Kidney capillary endothelial cell (primary cell): ENCODE data around the gene RSBN1L.
"Not testable (repeated sequence)": the region's sequence is repeated elsewhere in the genome, so short reads cannot be mapped to it uniquely, and the experiment has no call there.

Source experiments
- DNase-seq: peaks from one replicate; pipeline ENCODE4 v3.0.0-alpha.2; 2018; ENCODE audit warnings: low spot score

RSBN1L gene

DNA sequence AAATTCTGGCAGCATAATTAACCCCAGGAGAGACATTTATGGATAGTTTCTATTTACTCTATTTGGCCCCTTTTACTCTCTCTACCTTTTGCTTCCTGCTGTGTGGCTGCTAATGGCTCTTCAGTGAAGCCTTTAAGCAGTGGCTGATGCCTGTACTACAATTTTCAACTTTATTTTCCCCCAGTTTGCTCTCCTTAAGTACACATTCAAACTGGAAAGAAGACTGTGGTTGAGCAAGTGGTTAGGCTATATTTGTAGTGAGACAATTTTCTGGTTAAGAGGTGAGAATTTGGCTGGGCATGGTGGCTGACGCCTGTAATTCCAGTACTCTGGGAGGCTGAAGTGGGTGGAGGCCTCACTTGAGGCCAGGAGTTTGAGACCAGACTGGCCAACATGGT lies 8.5 kb upstream of the RSBN1L start:
- no peak for DNase-seq

DNA sequence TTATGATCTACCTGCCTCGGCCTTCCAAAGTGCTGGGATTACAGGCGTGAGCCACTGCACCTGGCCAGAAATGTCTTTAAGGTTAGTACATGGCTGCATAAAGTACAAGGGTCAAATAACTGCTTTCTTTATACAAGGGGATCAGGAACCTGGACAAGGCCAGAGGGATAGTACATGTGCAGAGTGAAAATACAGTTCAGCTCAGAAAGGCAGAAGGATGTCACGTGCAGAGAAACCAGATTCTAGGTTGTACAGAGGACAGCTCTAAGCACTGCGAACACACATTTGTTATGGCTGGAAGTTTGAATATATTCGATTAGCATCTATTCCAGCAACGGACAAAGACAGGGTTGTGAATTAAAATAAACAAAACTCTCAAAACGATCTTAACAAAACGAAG lies 6.0 kb upstream of the RSBN1L start:
- no peak for DNase-seq

DNA sequence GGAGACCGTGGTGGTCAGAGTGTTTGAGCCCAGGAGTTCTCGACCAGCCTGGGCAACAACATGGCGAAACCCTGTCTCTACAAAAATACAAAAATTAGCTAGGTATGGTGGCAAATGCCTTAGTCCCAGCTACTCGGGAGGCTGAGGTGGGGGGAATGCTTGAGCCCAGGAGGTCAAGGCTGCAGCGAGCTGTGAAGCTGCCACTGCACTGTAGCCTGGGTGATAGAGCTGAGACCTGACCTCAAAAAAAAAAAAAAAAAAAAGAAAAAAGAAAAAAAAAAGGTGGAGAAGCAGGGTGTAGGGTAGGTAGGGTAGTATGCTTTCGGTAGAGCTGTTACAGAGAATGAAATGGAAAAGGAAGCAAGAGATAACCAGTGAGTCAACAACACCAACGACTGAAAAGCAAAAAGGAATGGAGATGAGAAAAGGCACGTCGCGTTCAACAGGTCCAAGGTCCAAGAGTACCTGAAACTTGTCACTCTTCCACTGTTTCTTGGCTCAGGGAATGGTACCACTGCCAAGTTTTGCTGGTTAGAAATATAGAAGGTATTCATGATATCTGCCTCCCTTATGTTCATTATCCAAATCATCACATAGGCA lies 4.3 kb upstream of the RSBN1L start:
- DNase-seq = no peak

DNA sequence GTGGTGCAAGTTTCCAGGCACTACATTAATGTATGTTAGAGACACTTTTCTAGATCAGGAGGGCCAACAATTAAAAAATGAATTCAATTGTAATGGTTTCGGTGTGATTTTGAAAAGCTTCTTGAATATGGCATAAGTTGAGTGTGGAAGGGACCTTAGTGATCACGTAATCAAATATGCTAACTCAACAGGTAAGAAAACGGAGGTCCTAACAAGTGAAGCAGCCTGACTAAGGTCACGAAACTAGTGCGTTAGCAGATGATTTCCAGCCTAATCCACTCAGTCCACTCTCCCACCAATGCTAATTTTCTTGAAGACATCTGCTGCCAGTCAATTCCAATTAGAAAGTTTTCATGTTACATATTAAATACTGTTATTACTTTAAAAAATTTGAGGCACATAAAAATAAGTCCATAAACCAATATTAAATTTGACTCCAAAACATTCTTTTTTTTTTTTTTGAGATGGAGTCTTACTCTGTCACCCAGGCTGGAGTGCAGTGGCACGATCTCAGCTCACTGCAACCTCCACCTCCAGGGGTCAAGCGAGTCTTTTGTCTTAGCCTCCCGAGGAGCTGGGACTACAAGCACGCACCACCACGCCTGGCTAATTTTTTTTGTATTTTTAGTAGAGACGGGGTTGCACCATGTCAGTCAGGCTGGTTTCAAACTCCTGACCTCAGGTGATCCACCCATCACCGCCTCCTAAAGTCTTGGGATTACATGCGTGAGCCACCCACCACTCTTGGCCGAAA lies 2.3 kb upstream of the RSBN1L start:
- no peak for DNase-seq

DNA sequence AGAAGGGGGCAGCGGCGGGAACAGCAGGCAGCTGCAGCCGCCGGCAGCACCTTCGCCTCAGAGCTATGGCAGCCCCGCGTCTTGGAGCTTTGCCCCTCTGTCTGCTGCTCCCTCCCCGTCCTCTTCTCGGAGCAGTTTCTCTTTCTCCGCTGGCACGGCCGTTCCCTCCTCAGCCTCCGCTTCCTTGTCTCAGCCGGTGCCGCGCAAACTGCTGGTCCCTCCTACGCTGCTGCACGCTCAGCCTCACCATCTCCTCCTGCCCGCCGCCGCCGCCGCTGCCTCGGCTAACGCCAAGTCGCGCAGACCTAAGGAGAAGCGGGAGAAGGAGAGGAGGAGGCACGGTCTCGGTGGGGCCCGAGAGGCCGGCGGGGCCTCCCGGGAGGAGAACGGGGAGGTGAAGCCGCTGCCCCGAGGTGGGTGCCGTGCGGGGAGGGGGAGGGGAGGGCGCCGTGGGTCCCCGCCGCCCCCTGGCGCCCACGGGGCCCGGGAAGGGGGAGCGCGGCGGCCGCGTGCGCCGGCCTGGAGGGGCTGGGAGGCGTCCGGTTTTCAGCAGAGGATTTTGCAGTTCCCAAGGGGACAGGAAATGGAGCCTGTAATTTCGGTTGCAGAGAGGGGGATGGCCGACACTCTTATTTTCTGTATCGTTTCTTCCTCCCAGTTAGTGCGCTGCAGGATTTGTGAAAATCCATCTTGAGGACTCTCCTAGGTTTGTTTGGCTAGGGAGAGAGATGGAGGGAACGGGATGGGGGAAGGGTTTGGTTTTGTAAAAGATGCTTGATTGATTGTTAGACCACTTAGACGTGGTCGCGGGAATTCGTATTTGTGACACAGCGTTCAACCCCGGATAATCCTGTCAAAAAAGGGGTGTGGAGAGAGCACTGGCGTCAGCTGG lies 630 bp downstream of the RSBN1L start:
- peak; percentile 40 for DNase-seq

DNA sequence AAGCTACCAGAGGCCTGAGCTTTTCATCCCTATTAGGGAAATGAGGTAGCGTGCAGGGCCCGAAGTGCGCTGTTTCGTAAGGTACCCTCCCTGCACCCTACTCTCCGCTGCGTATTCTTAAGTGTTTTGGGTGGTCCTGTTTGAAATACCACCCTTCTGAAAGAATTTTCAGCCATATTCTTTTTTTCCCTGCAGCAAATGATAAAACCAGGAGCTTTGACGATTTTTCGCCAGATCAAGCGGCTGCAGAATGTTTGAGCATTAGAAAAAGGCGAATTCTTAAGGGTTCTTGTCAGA lies 1.2 kb downstream of the RSBN1L start:
- peak; percentile 20 for DNase-seq

DNA sequence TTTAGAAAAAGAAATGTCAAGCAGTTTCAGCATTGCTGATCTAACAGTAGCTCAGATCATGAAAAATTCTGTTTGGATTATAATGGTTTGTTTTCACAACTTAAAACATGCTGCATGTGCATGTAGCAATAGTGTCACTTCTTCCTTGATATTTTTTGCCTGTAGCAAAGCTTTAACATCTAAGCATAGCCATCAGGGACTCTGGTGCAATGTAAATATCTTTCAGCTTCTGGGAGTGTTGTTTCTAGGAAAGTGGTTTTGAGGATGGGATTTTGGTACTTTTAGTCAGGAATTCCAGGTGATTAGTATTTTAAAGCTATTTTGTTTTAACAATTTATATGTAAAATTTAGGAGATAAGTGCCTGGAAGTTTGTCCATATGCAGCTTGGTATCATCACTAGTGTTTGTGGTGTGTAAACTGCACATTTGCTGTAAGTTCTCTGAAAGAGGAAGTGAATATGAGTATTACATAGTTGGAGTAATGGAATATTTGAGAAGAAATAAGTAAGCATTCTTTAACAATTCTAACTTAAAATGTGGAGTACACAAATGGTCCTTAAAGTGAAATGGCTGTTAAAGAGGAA lies 1.9 kb downstream of the RSBN1L start:
- peak; percentile 7 for DNase-seq

DNA sequence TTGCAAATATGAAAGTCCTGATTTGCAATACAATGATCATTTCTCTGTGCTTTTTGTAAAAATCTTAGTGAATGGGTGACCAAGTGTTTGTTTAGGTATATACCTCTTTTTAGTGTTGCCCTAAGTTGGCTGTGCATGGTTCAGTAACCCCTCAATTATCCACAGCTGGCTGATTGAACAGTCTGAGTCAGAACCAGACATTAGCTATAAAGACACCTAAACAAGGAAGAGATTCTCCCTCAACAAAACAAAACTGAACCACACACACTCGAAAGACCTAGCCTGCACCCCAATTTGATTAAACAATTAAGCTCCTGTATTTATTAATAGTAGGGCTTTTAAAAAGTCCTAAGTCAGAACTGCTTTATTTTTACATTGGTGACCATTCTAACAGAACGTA lies 2.8 kb downstream of the RSBN1L start:
- no peak for DNase-seq

DNA sequence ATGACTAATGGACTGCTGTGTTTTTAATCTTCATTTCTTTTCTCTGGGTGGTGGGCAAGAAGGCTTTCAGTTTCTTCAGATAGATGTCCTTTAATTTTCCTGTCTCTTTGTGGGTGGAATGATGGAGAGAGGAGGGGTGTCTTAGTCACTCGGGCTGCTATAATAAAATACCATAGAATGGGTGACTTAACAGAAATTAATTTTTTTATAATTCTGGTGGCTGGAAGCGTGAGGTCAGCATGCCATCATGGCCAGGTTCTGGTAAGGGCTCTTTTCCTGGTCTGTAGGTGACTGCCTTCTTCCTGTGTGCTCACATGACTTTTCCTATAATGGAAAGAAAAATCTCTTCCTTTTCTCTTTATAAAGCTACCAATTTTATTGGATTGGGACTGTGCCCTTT lies 6.3 kb downstream of the RSBN1L start:
- no peak for DNase-seq

DNA sequence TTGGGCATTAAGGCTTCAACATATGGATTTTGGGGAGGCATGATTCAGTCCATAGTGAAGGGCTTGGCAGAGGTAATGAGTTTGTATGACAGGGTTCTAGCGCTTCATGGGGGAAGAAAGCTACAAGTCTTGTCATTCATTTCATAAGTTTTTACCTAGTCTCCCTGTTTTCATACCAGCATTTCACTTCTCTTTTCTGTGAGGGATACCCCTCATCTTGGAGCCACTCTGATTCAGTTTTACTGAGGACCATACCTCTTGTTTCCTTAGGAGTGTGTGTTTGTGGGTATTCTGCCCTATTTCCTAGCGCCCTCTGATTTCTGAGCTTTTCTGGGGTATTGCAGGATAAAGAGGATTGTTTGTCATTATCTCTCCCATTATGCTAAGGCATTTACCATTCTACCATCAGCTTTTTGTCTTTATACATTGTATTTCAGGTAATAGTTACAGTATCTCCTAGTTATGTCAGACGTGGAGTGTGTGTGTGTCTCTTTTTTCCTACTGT lies 6.8 kb downstream of the RSBN1L start:
- DNase-seq = no peak

DNA sequence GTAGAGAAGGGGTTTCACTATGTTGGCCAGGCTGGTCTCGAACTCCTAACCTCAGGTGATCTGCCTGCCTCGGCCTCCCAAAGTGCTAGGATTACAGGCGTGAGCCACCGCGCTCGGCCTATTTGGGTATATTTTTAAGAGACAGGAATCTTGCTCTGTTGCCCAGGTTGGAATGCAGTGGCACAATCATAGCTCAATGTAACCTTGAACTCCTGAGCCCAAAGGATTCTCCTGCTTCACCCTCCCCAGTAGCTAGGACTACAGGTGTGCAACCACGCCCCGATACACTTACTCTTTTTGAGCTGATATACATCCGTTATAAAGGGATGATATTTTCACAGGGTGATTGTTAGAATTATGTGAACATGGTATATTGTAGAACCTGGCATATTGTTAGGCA lies 7.4 kb downstream of the RSBN1L start:
- not testable (repeated sequence) for DNase-seq

DNA sequence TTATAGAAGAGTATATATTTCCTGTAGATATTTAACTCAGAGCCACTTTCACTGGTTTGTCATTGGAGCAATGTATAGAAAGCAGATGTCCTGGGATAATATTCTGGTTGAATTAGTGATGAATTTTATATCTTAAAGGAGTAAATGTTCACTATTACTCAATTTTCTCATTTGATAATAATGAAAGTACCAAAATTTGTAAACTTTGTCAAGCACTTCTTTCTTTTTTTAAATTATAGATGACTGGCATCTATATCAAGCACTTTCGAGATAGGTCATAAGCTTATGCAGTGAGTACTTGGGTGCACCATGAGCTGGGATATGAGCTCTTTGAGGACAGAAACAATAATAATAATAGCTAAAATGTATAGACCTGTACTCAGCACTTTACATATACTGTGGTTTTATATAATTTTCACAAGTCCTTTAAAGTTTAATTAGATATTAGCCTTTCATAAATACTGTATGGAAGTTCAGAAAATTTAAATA lies 11.3 kb downstream of the RSBN1L start:
- no peak for DNase-seq

DNA sequence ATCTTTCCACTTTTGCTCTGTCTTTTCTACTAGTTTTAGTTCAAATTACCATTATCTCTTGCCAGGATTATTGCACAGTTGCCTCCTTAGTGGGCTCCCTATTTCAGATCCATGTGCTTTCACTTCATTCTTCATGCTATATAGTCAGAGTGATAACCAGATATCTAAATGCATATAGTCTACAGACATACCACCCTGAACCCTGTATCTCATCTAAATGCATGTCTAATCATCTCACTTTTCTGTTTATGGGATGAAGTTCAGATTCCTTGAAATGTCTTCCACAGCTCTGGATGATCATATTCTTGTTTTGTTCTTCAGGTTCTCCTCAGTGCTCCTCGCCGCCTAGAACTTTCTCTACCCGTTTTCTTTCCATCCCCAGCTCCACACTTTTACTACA lies 13.8 kb downstream of the RSBN1L start:
- no peak for DNase-seq

DNA sequence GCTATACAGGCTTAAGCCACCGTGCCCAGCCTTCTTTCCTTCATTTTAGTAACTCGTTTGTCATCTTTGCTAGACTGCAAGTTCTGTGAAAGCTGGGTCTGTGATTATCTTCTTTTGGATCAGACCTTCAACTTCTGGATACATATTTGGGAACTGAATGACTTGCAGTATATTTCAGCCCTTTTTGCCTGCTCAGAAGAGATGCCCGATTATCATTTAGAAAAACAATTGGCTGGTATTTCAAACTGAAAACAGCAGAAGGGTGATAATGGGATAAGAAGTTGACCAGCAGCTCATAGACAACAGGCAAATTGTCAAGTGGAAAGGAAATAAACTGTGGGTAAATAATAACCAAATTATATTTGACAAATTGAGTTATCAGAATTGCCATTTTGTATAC lies 14.6 kb downstream of the RSBN1L start:
- DNase-seq = no peak

DNA sequence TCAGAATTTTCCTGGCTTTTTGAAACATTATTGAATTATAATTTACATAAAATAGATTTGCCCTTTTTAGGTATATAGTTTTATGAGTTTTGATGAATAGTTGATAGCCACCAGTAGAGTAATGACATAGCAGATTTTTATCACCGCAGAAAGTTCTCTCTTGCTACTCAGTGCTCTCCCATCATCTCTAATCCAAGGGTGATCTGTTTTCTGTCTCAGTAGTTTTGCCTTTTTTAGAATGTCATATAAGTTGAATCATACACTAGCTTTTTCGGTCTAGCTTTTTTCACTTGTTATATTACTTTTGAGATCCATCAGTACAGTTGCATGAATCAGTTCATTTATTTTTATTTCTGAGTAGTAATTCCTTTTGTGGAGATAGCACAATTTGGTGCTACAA lies 17.9 kb downstream of the RSBN1L start:
- DNase-seq = no peak

DNA sequence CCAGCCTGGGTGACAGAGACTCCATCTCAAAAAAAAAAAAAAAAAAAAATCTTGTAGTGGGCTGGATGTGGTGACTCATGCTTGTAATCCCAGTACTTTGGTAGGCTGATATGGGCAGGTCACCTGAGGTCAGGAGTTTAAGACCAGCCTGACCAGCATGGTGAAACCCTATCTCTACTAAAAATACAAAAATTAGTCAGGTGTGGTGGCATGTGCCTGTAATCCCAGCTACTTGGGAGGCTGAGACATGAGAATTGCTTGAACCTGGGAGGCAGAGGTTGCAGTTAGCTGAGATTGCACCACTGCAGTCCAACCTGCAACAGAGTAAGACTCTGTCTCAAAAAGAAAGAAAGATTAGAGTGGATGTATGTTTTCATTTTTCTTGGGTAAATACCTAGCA lies 18.7 kb downstream of the RSBN1L start:
- DNase-seq = not testable (repeated sequence)

DNA sequence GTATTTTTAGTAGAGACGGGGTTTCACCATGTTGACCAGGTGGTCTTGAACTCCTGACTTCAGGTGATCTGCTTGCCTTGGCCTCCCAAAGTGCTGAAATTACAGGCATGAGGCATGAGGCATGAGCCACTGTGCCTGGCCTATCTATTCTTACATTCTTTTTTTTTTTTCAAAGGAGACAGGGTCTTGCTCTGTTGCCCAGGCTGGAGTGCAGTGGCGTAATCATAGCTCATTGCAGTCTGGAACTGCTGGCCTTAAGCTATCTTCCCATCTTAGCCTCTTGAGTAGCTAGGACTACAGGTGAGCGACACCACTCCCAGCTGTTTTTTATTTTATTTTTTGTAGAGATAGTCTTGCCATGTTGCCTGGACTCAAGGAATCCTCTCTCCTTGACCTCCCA lies 20.5 kb downstream of the RSBN1L start:
- no peak for DNase-seq

DNA sequence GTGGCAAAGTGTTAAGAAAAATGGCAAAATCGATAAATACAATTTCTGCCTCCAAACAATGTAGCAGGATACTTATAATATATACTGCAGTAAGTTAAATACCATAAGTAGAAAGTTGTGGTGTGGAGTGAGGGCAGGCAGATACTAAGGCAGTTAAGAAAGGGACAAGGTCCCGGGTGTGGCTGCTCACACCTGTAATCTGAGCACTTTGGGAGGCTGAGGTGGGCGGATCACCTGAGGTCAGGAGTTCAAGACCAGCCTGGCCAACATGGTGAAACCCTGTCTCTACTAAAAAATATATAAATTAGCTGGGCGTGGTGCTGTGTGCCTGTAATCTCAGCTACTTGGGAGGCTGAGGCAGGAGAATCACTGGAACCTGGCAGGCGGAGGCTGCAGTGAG lies 21.3 kb downstream of the RSBN1L start:
- DNase-seq = not testable (repeated sequence)

DNA sequence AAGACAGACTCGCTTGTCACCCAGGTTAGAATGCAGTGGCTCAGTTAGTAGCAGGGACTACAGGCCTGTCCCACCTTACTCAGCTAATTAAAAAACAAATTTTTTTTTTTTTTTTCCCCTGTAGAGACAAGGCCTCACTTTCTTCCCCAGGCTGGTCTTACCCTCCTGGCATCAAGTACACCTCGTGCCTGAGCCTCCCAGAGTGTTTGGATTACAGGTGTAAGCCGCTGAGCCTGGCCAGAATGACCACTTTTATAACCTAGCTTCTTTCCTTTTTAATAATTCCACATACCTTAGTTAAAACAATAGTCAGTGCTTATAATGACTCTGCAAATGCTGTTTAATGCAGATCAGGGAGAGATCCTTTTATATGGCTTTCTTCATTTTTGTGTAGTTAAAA lies 31.3 kb downstream of the RSBN1L start:
- no peak for DNase-seq

DNA sequence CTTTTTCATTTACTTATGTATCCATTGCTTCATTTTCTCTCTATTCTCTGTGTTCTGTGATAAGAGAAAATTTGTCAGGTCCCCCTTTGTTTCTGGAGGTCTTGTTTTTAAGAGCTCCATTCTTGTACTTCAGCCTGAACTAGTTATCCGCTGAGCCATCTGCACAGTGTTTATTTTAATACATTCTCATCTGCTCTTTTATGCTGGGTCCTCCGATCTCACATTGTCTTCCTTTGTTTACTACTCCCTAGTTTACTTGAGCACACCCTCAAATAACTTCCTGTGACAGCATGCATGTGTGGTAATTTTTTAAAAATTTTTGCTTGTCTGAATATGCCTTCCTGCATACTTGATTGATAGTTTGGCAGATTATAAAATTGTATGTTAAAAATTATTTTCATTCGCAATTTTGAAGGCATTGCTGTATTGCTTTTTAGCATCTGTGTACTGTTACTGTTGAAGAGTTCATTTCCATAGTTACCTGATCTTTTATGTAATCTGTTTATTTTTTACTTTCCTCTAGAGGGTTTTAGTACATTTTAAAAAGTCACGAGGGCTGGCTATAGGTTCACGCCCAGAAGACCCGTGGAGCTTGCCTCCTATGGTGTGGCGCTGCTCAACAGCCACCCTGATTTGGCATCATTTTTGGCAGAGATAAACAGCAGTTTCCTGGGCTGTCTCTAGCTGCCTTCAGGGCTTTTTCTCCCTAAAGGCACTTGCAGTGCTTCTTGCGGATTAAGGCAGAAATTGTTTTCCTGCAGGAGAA lies 31.9 kb downstream of the RSBN1L start:
- peak; percentile 36 for DNase-seq

DNA sequence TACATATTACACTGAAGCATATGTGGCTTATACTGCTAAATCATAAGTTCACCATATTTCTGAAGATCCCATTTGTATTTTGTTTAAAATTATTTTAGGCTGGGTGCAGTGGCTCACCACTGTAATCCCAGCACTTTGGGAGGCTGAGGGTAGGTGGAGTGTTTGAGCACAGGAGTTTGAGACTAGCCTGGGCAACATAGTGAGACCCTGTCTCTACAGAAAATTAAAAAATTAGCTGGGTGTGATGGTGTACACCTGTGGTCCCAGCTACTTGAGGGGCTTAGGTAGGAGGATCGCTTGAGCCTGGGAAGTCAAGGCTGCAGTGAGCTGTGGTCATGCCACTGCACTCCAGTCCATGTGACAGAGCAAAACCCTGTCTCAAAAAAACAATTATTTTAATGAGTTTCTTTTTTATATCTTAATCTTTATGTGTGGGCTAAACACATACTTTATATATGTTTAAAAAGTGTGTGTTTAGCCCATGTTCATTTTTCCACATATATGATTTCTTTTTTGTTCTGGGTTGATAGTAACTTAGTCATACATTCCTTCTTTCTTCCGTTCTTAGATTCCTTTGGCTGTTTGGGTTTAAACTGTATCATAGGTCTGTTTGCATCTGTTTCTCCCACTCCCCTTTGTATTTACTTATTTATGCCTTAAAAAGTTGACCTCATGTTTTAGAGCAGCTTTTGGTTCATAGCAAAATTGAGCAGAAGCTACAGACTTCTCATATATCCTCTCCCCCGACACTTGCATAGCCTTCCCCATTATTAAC lies 33.5 kb downstream of the RSBN1L start:
- DNase-seq = no peak
